Superior temporal gyrus (tissue), 1 donor: ENCODE measurements around the gene ATG14.
"Not testable (repeated sequence)": the region's sequence is repeated elsewhere in the genome, so short reads cannot be mapped to it uniquely, and the experiment has no call there.

Experiments
- DNase-seq: peaks from one replicate; pipeline ENCODE4 v3.0.0-alpha.2; 2016; ENCODE audit errors: extremely low spot score

The ATG14 gene

GRCh38 chr14:55433880-55434804 lies 22.5 kb upstream of the ATG14 start:
- DNase-seq = no peak

DNA sequence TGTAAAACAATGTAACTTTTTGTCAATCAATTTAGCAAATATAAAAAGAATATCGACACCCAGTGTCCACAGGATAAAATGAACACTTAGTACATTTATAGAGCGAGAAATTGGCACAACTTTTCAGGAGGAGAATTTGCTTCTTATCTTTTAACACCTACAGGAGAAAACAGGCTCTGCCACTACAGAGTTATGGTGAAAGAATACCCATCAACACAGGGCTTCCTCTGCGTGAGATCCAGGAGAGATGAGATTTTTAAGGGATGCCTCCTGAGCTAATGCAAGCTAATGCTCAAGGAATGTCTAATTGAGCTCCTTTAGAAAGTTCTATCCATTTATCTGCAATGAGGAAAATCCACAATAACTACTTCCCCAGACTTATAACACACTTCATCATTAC lies 21.0 kb upstream of the ATG14 start:
- no peak for DNase-seq

DNA sequence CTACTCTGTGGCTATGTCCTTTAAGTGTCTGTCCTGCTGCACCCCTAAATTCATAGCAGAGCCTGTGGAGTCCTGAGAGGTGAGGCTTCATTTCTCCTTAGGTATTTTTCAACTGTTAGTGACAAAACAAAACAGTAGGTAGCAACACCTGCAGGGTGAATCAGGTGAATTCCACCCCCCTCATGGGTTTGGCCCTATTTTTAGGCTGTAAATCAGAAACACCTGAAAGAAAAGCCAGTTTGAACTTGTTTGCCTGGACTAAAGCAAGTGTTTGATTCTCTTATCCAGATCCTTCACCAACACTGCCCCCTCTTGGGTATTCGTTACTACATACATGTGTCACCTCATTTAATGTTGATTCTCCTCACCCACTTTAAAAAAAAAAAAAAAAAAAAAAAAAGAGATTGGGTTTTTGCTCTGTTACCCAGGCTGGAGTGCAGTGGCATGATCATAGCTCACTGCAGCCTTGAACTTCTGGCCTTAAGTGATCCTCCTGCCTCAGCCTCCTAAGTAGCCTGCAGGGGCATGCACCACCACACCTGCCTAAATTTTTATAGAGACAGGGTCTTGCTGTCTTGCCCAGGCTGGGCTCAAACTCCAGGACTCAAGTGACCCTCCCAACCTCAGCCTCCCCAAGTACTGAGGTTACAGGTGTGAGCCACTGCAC lies 18.5 kb upstream of the ATG14 start:
- DNase-seq = peak; percentile 53

DNA sequence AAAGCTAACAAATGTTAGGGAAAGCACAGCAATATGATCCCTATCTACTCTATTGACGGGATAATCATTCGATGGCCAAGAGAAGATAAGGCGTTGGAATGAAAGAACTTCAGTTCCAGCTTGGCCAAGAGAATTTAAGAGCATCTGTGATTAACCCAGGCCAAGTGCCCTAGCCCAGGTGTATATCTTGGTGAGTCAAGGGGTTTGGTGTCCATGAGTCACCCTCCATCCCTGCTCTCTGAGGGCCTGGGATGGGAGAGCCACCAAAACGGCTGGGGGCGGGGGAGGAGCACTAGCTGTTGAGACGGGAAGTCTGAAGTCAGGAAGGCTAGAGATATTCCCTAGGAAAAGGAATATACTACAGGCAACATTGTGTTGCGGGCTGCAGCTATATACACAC lies 15.8 kb upstream of the ATG14 start:
- DNase-seq = no peak

DNA sequence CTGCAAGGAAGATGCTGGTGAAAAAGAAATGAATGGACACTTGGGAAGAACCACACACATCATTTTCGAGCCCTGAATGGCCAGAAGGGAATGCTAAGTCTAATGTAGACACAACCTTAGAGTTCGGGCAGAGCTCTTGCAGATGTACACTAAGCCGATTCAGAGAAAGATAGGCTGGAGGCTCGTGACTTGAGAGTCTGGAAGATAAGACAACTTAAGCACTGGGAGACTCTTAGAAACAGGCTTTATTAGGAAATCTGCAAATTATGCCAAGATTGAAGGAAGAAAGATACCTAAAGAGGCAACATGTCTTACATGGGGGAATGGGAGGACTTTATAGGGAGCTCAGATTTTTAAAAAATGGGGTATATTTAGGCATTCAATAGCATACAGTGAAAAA lies 15.3 kb upstream of the ATG14 start:
- no peak for DNase-seq

GRCh38 chr14:55425091-55425490 lies 13.5 kb upstream of the ATG14 start:
- DNase-seq = no peak

- DNase-seq = no peak
Observed at GRCh38 chr14:55423969-55424368, 12.3 kb upstream of the ATG14 start.

- DNase-seq = not testable (repeated sequence)
Observed at GRCh38 chr14:55422338-55422737, 10.7 kb upstream of the ATG14 start.

DNA sequence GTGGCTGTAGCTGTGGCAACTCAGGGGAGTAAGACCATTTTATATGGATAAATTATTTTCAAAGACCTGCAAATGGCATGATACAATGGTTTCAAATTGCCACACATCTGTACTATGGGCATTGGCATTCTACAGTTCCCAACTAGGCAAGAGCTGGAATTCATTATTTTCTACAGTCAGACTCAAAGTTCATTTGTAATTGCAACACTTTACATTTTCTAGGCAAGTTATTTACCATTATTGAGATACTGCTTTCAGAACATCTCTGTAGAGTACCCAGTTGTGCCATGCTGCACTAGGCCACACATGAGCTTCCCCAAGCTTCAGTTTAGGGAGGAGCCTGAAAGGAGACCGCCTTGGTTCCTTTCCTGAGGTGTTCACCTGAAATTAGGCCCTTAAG lies 8.0 kb upstream of the ATG14 start:
- DNase-seq = no peak

- no peak for DNase-seq
Observed at GRCh38 chr14:55418411-55418810, 6.8 kb upstream of the ATG14 start.

DNA sequence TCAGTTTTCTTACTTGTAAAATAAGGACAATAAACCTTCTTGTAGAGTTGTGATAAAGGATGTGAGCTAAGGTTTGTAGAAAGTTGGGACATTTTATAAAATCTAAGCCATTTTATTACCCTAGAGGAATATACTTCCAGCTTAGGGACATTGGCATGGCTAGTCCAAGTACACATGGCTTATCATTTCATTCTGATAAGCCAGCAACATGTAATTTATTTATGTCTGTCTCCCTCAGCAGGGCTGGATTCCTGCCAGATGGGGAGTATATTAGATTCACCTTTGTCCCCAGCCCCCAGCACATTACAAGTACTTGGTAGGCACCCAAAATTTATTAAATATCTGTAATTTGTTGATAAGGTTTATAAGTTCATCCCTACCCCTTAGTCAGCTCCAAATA lies 6.3 kb upstream of the ATG14 start:
- no peak for DNase-seq

GRCh38 chr14:55416866-55417265 lies 5.2 kb upstream of the ATG14 start:
- DNase-seq = no peak

- DNase-seq = no peak
Observed at GRCh38 chr14:55414551-55414950, 2.9 kb upstream of the ATG14 start.

- no peak for DNase-seq
Observed at GRCh38 chr14:55412676-55413075, 1.0 kb upstream of the ATG14 start.

DNA sequence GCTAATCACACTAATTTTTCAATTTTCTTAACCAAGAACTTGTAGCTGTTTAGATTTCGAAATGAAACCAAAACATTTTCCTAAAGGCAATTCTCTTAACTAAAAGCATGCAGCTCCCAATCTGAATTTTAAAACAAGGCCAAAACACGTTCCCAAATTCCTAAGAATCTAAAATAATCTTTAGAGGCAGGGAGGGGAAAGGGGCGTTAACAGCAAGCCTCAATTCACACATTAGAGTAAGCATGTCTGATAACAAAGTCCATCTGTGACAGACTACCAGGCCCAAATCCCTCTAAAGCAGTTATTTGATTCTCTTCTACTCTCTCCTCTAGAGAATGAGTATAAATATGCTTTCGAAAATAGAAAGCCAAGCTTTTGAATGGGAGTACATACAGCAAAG lies 754 bp downstream of the ATG14 start:
- DNase-seq = no peak

- DNase-seq = no peak
Observed at GRCh38 chr14:55404173-55404854, 7.3 kb downstream of the ATG14 start.

GRCh38 chr14:55401751-55402150 lies 9.9 kb downstream of the ATG14 start:
- no peak for DNase-seq

DNA sequence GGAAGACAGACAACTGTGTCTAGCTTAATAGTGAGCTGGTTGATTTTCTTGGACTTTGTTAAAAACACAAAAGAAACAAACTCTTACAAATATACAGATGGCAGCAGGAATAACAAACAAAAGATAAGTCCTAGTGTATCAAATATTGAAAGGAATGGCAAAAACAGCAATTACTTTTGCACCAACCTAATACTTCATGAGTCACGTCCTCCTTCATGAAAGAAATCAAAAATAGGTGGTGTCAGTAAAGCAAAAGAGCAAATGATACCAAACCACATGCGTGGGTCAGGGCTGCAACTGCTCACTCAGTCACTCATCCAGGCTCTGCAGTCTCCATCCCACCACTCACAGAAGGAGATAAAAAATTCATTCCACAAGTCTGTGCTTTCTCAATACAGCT lies 11.8 kb downstream of the ATG14 start:
- no peak for DNase-seq

DNA sequence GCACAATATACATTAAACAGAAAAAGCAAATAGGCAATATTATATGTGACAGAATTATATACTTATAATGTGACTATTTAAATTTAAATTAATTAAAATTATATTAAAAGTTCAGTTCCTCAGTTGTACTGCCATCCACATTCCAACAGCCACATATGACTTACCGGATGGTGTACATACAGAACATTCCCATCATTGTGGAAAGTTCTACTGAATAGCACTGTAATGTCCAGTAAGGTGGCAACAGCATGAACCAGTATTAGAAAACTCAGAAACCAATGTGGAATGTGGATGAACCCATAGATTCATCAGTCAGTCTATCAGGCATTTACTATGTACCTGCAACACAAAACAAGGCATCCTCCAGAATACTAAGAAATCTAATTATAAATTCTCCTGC lies 12.4 kb downstream of the ATG14 start:
- DNase-seq = no peak

- no peak for DNase-seq
Observed at GRCh38 chr14:55398679-55399078, 13.0 kb downstream of the ATG14 start.

- no peak for DNase-seq
Observed at GRCh38 chr14:55389330-55389729, 22.3 kb downstream of the ATG14 start.

GRCh38 chr14:55388160-55388559 lies 23.5 kb downstream of the ATG14 start:
- no peak for DNase-seq

- DNase-seq = no peak
Observed at GRCh38 chr14:55387121-55387520, 24.5 kb downstream of the ATG14 start.
